Activated CD8-positive, alpha-beta memory T cell treated with anti-CD3 and anti-CD28 coated beads, Interleukin-2, amount 50 U/mL, for 4 hours (primary cell): ENCODE results near the gene EPHB1.
"Not testable (repeated sequence)": the region's sequence is repeated elsewhere in the genome, so short reads cannot be mapped to it uniquely, and the experiment has no call there.

Experiments used
- DNase-seq: peaks from one replicate; pipeline ENCODE4 v3.0.0-alpha.2; 2020

Gene EPHB1

DNA sequence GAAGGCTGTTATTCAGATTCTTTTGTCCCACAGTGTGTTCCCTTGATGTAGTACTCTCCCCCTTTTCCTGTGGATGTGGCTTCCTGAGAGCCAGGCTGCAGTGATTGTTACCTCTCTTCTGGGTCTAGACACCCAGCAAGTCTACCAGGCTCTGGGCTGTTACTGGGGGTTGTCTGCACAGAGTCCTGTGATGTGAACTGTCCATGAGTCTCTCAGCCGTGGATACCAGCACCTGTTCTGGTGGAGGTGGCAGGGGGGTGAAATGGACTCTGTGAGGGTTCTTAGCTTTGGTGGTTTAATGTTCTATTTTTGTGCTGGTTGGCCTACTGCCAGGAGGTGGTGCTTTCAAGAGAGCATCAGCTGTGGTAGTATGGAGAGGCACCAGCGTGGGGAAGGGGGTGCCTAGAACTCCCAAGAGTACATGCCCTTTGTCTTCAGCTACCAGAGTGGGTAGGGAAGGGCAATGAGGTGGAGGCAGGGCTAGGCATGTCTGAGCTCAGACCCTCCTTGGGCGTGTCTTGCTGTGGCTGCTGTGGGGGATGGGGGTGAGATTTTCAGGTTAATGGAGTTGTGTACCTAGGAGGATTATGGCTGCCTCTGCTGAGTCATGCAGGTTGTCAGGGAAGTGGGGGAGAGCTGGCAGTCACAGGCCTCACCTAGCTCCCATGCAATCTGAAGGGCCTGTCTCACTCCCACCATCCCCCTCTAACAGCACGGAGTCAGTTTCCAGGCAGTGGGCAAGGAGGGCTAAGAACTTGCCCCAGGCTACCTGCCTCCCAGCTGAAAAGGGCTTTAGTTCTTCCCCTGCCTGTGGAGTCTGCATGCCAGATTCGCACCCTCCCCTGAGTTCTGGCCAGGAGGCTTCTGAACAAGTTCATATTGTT lies 272.0 kb downstream of the EPHB1 start:
- DNase-seq, result not testable (repeated sequence)

DNA sequence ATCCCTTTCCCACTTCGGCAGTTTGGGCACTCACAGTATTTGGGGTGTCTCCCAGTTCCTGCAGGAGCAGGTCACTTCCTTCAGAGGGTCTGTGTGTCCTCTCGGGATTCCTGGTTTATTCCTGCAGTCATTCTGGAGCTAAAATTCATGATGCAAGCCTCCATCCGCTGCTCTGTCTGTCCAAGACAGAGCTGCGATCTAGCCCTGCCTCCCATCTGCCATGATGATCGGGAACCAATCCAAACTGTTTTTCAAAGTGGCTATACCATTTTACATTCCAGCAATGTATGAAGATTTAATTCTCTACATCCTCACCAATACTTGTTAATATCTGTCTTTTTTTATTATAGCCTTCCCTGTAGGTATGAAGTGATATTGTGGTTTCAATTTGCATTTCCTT lies 273.0 kb downstream of the EPHB1 start:
- DNase-seq, result no peak

DNA sequence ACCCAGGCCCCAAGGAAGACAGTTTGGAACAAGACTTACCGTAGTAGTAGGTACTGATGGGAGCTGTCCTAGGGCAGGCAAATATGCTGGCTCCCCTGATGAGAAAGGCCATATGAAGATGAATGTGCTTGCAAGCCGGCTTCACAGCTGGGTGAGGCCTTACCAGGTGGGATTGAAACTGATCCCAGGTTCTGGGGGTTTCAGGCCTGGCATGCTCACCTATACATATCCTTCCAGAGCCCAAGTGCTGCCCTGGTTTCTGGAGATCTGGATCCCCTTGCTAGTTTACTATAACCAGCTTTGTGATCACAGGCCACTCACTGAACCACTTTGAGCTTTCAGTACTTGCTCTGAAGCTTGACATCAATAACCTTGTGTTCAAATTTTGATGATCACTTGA lies 274.3 kb downstream of the EPHB1 start:
- DNase-seq, result no peak

DNA sequence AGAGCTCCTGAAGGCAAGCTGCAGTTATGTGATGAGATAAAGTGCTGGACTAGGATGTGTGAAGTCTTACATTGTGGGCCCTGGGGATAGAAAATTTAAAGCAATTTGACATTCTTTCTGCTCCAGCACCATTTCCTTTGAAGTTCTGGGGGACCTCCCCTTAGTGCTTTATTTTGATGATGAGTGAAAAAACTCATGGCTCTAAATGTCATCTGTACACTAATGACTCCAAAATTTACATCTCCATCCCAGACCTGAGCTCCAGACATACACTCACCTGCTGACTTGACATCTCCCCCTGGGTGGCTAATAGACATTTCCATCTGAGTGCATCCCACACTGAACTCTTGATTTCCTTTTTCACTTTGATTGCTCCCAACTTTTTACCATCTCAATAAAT lies 276.4 kb downstream of the EPHB1 start:
- DNase-seq, result no peak

DNA sequence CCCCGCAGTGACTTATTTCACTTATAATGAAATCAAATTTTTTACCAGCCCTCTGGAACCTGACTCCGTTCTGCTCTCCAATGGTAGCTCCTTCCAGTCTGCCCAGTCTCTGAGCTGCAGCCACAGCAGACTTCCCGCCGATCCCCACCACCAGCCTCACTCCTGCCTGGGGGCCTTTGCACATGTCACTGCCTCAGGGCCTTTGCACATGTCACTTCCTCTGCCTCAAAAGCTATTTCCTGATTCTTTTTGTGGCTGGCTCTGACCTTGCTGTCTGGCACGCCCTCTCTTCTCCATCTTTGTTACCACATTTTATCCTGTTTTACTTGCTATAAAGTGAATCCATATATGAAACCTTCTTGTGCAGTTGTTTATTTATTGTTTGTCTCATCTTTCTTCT lies 277.4 kb downstream of the EPHB1 start:
- DNase-seq, result no peak

DNA sequence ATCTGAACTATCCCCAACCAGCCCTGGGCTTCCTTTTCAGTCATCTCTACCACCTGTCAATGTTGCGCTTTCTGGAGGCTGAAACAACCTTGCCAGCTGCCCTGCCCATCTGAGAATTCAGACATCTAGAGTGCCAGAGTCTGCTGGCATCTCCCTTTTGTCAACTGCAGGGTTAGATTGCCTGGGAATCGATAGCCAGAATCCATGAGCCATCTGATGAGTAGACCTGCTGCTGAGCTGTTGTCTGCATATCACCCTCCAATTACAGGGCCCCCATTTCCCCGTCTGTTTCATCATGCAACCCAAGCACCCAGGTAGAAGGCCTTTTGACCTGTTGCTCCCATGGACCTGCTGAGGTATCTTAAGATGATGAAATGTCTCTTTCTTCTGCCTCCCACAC lies 280.1 kb downstream of the EPHB1 start:
- DNase-seq, result no peak

DNA sequence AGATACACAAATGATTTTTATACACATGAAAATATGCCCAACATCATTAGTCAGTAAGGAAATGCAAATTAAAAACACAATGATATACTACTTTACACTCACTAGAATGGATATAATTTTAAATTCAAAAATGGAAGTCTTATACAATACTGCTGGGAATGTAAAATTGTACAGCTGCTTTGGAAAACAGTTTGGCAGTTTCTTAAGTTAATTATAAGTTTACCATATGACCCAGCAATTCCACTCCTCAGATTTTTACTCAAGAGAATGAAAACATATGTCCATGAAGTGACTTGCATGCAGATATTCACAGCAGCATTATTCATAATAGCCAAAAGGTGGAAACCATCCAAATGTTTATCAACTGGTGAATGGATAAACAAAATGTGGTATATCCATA lies 281.3 kb downstream of the EPHB1 start:
- no peak for DNase-seq

DNA sequence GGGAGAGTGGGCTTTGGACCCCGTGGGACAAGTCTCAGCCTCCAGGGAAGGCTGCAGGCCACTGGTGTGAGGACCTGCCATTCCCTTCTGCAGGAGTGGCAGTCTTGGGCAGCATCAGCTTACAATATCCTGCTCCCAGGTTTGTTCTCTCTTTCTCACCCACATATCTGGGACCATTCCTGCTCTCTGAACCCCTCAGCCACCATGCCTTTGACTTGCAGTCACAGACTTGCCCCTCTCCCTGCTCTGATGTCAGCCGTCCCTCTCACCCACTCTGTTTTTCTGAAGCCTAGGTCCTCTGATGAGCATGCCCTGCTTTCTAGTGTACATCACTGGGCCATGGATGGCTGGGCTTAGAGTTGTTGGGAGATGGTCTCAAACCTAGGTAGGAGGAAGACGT lies 282.1 kb downstream of the EPHB1 start:
- DNase-seq, result no peak

DNA sequence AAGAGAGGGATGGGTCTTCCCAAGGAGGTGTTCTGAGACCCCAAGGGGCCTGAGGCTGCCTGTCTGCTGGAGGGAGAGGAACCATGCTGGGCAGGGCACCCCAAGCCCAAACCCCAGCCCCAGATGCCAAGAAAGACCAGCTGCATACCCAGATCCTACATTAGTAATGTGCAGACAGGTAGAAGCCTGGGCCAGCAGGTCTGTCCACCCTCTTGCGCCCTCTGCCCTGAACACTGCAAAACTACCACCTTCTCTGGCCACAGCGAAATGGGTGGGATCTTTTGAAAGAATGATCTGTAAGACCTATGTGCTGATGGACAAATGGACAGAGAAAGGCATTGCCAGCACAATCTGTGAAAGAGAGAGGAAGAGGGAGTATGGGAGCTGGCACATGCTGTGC lies 283.2 kb downstream of the EPHB1 start:
- DNase-seq, result no peak

DNA sequence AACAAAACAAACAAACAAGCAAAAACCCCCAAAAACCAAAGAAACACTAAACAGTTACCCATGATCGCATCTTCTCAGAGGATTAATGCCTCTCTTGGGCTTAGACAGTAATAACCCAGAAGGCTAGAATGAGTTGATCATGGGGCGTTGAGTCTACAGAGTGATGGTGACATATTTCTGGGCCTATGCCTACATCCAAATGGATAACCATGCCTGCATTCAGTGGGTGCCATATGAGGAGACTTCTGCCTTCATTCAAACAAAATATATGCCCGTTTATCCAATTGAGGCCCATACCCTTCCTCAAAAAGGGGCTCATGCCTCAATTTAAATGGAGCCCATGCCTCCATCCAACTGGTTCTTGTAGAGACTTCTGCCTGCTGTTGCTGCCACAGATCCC lies 284.0 kb downstream of the EPHB1 start:
- DNase-seq, result no peak

DNA sequence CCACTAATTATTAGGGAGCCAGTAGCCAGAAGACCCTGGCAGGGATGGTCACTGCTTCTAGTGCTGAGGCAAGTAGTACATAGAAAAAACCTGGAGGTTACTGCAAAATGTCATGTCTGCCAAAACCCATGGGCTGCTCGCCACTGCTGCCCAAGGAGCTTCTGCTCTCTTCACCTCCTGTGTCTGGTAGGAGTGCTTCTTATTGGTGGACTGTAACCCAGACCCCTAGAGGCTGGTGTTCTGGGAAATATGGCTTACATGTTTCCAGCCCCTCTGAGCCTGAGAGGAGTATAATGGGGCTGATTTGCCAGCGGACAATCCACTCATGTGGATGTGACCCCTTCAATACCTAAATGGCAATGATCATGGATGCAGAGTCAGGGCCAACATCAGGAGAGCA lies 286.4 kb downstream of the EPHB1 start:
- DNase-seq, result no peak

DNA sequence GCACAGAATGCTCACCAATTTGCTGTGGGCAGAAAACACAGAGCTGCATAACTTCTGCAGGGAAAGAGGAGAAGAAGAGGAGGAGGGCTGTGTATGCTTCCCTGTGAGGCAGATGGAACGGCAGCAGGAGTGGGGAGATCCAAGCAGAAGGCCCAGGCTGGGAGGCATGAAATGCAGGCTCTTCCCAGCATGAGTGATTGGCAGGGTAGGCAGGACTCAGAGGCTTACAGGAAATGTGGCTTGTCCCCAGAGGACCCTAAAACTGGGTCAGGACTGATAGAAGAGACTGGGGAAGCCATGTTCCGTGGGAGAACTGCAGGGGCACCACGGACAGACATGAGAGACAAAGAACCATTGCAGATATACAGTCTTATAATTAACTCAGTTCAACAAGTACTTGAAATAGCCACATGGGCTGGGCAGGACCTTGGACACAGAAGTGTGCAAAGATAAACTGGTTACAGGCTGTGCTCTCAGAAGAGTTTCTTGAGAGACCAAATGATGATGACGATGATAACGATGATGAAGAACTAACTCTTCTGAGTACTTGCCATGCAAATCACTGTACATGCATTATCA lies 286.9 kb downstream of the EPHB1 start:
- no peak for DNase-seq

DNA sequence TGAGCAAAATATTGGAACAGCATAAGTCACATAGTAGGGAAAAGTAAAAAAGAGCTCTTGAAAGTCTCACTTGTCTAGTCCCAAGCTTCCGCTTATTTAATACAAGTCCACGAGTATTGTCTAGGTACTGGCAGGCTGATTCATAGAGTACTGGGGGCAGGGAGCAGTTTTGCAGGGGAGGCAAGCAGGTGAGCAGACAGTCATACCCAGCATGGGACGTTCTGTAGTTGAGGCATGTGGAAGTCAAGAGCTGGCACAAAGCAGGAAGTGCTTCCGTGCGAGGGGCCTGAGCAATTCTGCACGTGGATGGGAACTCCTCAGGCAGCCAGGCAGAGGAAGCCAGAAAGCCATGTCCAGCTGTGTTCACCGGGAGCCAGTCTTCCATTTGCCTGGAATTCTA lies 287.6 kb downstream of the EPHB1 start:
- DNase-seq, result no peak

DNA sequence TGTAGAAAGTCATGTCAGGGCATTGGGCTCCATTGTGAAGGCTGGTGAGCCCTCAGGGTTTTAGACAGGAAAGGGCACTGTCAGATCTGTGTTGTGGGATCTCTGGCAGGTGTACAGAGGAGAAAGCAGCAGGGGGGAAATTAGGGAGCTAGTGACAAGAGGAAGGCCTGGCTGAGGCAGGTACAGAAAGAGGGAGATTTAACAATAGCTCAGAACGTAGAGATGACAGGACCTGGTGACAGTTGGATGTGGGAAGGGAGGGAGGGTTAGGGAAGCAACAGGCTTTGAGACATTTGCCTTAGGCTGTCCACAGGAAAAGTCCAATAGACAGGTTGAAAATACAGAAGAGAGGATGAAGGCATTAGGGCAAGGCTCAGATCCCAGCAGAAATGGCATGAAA lies 288.1 kb downstream of the EPHB1 start:
- no peak for DNase-seq

DNA sequence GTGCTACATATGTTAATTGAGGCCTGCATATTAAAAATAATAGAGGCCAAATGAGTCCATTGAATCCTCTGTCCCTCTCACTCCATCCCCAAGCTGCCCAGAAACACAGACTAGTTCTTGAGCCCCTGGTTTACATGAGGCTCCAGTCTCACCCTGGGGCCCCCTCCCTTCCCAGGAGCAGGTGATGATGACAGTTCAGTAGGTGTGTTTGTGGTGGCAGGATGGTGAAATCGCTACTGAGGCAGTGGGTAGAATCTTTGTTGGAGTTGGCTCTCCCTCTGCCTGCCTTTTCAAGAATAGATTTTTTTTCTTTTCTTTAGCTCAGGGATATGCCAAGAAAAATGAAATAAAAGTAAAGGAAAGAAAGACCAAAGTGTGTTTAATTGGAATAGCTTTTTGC lies 288.7 kb downstream of the EPHB1 start:
- no peak for DNase-seq

DNA sequence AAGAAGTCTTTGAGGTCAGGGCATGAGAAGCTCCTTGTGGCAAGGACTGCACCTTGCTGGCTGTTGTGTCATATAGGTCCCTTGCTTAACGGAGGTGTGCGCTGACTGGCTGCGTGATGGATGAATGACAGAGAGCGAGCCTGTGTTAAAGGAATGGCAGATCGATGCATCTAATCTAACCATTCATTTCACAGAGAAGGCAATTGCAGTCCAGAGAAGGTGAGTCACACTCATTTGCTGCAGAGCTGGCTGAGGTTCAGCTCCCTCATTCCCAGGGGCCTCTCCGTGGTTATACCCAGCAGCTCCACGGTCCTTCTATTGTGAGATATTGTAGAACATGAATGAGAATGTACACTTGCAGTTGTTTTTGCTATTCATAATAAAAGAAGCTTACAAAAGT lies 289.3 kb downstream of the EPHB1 start:
- DNase-seq, result no peak

DNA sequence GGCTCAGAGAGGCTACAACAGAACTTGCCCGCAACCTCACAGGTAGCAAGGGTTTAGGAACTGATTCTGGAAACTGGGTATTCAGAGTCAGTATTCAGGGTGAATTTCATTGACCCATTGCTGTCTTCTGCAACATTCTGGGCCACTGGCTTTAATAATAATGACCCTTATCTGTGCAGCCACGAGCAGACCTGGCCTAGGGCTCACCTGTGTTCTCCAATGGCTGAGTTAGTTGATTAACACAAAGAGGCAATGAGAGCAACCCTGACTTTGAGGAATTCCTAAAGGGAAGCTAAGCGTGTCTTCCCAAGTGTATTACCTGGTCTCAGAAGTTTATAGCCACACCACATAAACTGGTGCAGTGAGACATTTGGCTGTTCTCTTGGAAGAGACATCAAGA lies 289.9 kb downstream of the EPHB1 start:
- DNase-seq, result no peak

DNA sequence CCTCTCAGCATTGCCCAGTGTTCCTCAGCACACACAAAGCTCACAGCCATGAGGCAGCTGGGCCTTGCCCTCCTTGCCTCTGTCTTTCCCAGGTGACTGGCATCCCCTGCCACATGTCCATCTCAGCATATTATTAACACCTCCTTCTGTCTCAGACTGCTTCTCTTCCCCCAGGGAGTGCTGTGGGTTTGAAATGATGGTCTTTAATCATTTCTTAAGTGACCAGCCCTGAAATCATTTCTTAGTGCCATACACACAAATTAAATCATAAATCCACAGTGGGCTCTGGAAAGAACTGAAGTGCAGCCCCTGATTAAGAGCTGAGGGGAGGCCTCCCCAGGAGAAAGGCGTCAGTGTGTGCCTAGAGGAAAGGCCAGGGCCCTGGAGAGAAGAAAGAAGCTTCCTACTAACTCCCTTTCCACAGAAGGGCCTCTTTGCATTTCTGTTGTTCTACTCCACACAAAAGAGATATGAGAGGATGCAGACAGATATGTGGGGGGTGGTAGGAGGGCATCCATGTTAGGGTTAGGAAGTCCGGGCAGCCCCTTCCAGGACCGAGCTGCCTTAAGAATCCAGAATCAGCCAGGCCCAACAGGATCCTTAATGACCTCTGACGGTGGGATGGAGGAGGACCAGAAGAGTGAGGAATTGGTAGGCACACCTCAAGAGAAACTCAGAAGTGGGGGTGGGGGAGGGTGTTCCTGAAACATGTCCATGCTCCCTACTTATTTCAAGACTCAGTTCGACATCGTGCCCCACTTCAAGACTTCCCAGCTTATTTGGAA lies 290.8 kb downstream of the EPHB1 start:
- no peak for DNase-seq

DNA sequence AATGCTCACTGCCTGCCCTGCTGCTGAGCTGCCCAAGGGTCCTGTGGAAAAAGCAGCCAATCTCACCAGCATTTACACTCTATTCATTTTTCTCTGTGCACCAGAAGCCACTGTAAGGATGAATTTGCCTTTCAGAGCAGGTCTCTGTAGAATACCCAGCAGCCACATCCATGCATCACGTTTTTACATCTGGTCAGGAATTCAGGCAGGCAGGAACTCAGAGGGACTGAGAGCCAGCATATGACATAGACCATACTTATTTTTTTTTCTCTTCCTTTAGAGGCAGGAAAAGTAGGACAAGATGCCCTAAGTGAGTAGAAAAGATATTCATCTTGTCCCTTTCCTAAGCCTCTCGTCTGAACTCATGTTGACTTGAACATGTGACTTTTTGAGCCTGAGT lies 292.7 kb downstream of the EPHB1 start:
- no peak for DNase-seq

DNA sequence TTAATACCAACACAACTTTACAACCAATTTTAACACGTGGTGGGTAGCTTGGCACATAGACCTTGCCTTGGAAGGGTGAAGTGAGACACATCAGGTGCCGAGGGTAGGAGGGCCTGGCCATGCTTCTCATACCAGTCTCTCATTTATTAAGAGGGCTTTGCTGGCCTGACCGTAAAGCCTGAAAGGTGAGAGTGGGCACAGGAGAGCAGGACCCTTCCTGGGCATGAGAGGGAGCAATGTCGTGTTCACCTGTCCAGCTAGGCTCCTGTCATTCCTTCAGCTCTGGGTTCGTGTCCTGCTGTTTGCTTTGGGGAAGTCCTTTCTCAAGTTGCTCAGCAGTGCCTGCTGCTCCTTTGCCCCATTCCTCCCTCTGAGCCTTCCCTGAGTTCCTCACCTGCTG lies 294.4 kb downstream of the EPHB1 start:
- no peak for DNase-seq

DNA sequence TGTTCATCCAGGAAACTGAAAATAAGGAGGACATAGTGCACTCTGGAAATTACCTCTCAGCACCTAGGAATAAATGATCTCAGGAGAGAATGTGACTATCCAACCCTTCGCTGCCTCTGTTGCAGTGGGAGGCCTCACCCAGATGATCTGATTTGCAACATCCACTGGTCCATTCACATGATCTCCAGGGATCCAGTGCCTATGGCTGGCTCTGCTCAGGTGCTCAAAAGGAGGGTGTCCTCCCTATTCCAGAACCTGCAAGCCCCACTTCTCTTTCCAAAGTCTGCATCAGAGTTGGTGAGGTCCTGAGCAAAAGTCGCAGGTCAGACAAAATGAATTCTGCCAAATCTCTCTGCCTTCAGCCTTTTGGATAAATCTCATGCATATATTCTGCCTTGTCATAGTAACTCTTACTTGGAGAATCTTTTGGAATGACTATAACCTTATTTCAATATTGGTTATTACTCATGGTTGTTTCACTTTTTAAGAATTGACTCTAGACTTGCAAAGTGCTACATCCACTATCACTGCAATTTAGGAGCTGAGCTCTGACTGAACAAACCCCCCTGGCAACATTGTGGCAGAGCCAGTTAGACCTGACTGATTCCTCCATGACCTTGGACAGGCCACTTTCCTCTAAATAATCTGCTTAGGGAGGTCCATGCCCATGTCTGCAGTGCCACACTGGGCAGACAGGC lies 295.1 kb downstream of the EPHB1 start:
- DNase-seq, result no peak

DNA sequence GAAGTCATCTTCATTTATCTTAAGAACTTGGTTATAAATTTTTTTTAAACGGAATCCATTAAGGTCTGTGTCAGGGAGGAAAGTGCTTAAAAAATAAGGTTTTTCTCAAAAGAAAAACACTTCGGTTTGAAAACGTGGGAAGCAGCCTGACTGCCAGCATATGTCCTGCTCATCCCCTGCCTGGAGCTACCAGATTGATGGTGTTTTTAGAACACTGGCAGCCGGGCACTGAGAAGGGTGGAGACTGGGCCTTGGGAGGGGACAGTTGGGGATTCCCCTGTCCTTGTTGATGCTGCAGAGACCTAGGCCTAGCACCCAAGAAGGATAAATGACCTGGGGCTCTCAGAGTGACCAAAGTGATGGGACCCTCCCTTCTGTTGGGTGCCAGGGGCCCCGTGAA lies 296.9 kb downstream of the EPHB1 start:
- no peak for DNase-seq

DNA sequence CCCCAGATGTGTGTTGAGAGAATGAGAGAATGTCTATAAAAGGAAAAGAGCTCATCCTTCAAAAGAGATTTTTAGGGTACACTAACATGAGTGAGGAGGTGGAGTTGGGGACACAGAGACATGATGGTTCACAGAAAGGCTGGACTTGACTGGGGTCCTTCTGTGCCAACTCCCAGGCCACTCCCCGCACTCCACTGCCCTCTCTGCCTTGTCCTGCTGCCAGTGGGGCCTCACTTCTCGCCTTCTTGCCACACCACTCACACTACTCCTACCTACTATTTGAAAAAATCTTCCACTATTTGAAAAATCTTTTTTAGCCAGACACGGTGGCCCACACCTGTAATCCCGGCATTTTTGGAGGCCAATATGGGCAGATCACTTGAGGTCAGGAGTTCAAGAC lies 298.1 kb downstream of the EPHB1 start:
- DNase-seq, result no peak
